Neural progenitor cell (in vitro differentiated cells): ENCODE measurements around the gene LZTS2.
A peak's percentile ranks its signal among the peaks of the same experiment; 100 is the strongest.

Experiments
- EZH2phosphoT487 ChIP-seq: fragments of 200-600 bp; sonication (generic); IDR thresholded peaks from 2 replicates; pipeline ENCODE4 v1.6.1; 2017; ENCODE audit warnings: antibody characterized with exemption
- TF ChIP-seq, protein P1 (sequence below): fragments of 200-600 bp; sonication (generic); IDR thresholded peaks from 2 replicates; pipeline ENCODE4 v1.5.1; 2017; ENCODE audit warnings: antibody characterized with exemption, mild to moderate bottlenecking

DNA sequence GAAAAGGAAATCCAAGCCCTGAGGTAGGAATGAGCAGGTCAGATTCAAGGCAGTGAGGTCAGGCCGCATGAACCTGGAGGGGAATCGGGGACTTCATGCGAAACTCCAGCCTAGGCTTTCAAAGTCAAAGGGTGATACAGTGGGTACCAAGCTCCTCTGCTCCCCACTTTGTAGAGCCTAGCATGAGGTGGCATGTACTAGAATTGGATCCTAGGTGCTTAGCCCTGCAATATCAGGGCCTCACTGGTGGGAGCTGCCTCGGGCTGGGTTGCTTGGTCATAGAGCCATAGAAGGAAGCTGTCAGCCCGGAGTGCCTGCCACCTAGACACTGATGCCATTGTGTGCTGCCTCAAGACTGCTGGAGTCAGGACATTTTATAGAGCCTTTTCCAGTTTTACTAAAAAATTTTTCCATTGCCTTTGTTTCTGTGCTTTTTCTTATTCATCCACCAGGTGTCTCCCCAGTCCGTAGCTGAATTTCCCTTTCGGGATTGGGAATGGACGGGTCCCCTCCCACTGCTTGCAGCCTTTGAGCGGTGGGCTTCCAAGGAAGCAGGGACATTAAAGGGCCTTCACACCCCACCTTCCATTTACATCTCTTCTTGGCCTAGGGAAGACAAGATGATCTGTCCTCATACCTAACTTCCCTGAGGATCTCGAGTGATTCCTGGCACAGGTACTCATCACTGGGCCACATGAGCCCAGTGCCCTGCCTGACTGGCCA, 5.5 kb upstream of the LZTS2 start:
- TF ChIP-seq, protein P1, sequence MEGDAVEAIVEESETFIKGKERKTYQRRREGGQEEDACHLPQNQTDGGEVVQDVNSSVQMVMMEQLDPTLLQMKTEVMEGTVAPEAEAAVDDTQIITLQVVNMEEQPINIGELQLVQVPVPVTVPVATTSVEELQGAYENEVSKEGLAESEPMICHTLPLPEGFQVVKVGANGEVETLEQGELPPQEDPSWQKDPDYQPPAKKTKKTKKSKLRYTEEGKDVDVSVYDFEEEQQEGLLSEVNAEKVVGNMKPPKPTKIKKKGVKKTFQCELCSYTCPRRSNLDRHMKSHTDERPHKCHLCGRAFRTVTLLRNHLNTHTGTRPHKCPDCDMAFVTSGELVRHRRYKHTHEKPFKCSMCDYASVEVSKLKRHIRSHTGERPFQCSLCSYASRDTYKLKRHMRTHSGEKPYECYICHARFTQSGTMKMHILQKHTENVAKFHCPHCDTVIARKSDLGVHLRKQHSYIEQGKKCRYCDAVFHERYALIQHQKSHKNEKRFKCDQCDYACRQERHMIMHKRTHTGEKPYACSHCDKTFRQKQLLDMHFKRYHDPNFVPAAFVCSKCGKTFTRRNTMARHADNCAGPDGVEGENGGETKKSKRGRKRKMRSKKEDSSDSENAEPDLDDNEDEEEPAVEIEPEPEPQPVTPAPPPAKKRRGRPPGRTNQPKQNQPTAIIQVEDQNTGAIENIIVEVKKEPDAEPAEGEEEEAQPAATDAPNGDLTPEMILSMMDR, result peak; percentile 72
- TF ChIP-seq EZH2phosphoT487, result no peak
